HCT116 (cell line): Measurements from ENCODE around the gene TMEM86B. TPM values are rescaled to one million over a fixed set of nuclear protein-coding genes. Genes with fewer than 3 reads are reported as not detected.

ENCODE experiments used
- ATAC-seq: fragments of 200-7000 bp; cut with Tn5 transposase; 2 replicates; pipeline ENCODE4 v1.9.1; 2020; ENCODE audit warnings: mild to moderate bottlenecking, moderate library complexity
- BruUV-seq: library from RNA; stranded (reverse); fragments of 400-500 nt; replicated peaks from 2 replicates; lab custom pipeline; 2021; lab: Mats Ljungman, UMichigan
- CTCF ChIA-PET: fragments of 300-600 bp; sonication (Branson Sonifier 250); formaldehyde crosslinking; loops from one replicate; lab custom pipeline; 2021; ENCODE audit warnings: antibody characterized with exemption; lab: Charles Lee
- POLR2A ChIA-PET: fragments of 300-600, 350-600 bp; sonication (Branson Sonifier 250); formaldehyde crosslinking; loops from one replicate; lab custom pipeline; 2021; ENCODE audit warnings: antibody characterized with exemption; lab: Charles Lee
- RAD21 ChIA-PET, 2 experiments: fragments of 300-600 bp; sonication (Branson Sonifier 250); formaldehyde crosslinking; loops; one replicate each; lab custom pipeline; 2023; ENCODE audit warnings: low total read pairs in 2 of 2; ENCODE audit not compliant: uncharacterized antibody in 2 of 2, unreplicated experiment in 2 of 2, low non-redundant PET in 1 of 2; lab: Charles Lee
- DNase-seq: peaks from one replicate; pipeline ENCODE4 v3.0.0-alpha.2; 2010; ENCODE audit warnings: low read depth, low spot score
- H2AFZ ChIP-seq: fragments of 200-600 bp; shearing (Covaris generic), sonication (generic); 2 replicates; pipeline ENCODE4 v1.6.1; 2017; ENCODE audit warnings: low read depth, mixed run types, mixed read lengths, antibody characterized with exemption, low read length; ENCODE audit not compliant: poor library complexity, severe bottlenecking
- H3K27ac ChIP-seq: 2 replicates; pipeline ENCODE4 v1.5.1; 2012; ENCODE audit warnings: low read depth, low read length
- H3K27me3 ChIP-seq: fragments of 200-600 bp; sonication (generic); 2 replicates; pipeline ENCODE4 v1.6.1; 2016; ENCODE audit warnings: mixed run types, low read length, mixed read lengths; ENCODE audit not compliant: insufficient read depth
- H3K36me3 ChIP-seq, 2 experiments: fragments of 200-500 bp in 1 of 2; fragments of 200-600 bp in 1 of 2; sonication (Bioruptor generic) in 1 of 2; sonication (generic) in 1 of 2; 2 replicates each; pipeline versions ENCODE4 v1.5.1 to v1.6.1; 2014 to 2016; ENCODE audit warnings: low read length in 2 of 2, inconsistent platforms in 1 of 2, mixed read lengths in 1 of 2, mixed run types in 1 of 2; ENCODE audit not compliant: insufficient read depth in 2 of 2, control insufficient read depth in 1 of 2
- H3K4me1 ChIP-seq, 2 experiments: fragments of 200-600 bp in 1 of 2; sonication (generic) in 1 of 2; 2 replicates each; pipeline versions ENCODE4 v1.5.1 to v1.6.1; 2012 to 2017; ENCODE audit warnings: low read length in 2 of 2, inconsistent platforms in 1 of 2, mild to moderate bottlenecking in 1 of 2, mixed read lengths in 1 of 2, mixed run types in 1 of 2, moderate library complexity in 1 of 2; ENCODE audit not compliant: insufficient read depth in 2 of 2, control insufficient read depth in 1 of 2
- H3K4me2 ChIP-seq: fragments of 200-600 bp; sonication (generic); 2 replicates; pipeline ENCODE4 v1.6.1; 2017; ENCODE audit warnings: mixed run types, low read length, mixed read lengths
- H3K4me3 ChIP-seq, 2 experiments: fragments of 200-600 bp in 1 of 2; sonication (generic) in 1 of 2; replicated peaks in 1 of 2; 2 replicates each; pipeline ENCODE4 v1.5.1; 2011 to 2016; ENCODE audit warnings: low read length in 2 of 2, control low read depth in 1 of 2, low read depth in 1 of 2, mild to moderate bottlenecking in 1 of 2, mixed read lengths in 1 of 2, mixed run types in 1 of 2
- H3K79me2 ChIP-seq: fragments of 200-600 bp; sonication (generic); 2 replicates; pipeline ENCODE4 v1.6.1; 2017; ENCODE audit warnings: mild to moderate bottlenecking, mixed run types, low read length, moderate library complexity, mixed read lengths; ENCODE audit not compliant: insufficient read depth
- H3K9ac ChIP-seq: fragments of 200-600 bp; sonication (generic); 2 replicates; pipeline ENCODE4 v1.6.1; 2016; ENCODE audit warnings: low read length, mixed read lengths
- H3K9me2 ChIP-seq: fragments of 200-600 bp; sonication (generic), shearing (Covaris generic); 2 replicates; pipeline ENCODE4 v1.6.1; 2017; ENCODE audit warnings: mixed run types, mild to moderate bottlenecking, moderate library complexity; ENCODE audit not compliant: insufficient read depth
- H3K9me3 ChIP-seq, 2 experiments: fragments of 200-500 bp in 1 of 2; fragments of 200-600 bp in 1 of 2; sonication (Bioruptor generic) in 1 of 2; sonication (generic) in 1 of 2; 2 replicates each; pipeline ENCODE4 v1.6.1; 2014 to 2017; ENCODE audit warnings: low read length in 2 of 2, mixed read lengths in 2 of 2, inconsistent platforms in 1 of 2, low read depth in 1 of 2, mild to moderate bottlenecking in 1 of 2, mixed run types in 1 of 2, moderate library complexity in 1 of 2; ENCODE audit not compliant: control insufficient read depth in 1 of 2, insufficient read depth in 1 of 2
- H4K20me1 ChIP-seq: fragments of 200-600 bp; sonication (generic), shearing (Covaris generic); 2 replicates; pipeline ENCODE4 v1.6.1; 2017; ENCODE audit warnings: mixed run types, mild to moderate bottlenecking, moderate library complexity; ENCODE audit not compliant: insufficient read depth
- CBX3 ChIP-seq: IDR thresholded peaks from 2 replicates; pipeline ENCODE4 v1.6.1; 2012; ENCODE audit warnings: low read depth
- EGR1 ChIP-seq: IDR thresholded peaks from 2 replicates; pipeline ENCODE4 v1.6.1; 2012; ENCODE audit warnings: low read depth
- EZH2 ChIP-seq: fragments of 200-600 bp; sonication (generic); IDR thresholded peaks from 2 replicates; pipeline ENCODE4 v1.6.1; 2017; ENCODE audit warnings: antibody characterized with exemption, mixed run types
- EZH2phosphoT487 ChIP-seq: fragments of 200-600 bp; IDR thresholded peaks from 2 replicates; pipeline ENCODE4 v1.6.1; 2018; ENCODE audit warnings: antibody characterized with exemption, borderline replicate concordance
- FOSL1 ChIP-seq: IDR thresholded peaks from 2 replicates; pipeline ENCODE4 v1.6.1; 2012; ENCODE audit warnings: low read depth
- JUND ChIP-seq: IDR thresholded peaks from 2 replicates; pipeline ENCODE4 v1.6.1; 2012
- RAD21 ChIP-seq: IDR thresholded peaks from 2 replicates; pipeline ENCODE4 v1.6.1; 2012; ENCODE audit warnings: low read depth, mild to moderate bottlenecking
- SIN3A ChIP-seq: IDR thresholded peaks from 2 replicates; pipeline ENCODE4 v1.6.1; 2012; ENCODE audit warnings: low read depth
- SP1 ChIP-seq: IDR thresholded peaks from 2 replicates; pipeline ENCODE4 v1.6.1; 2012; ENCODE audit warnings: low read depth
- SRF ChIP-seq: IDR thresholded peaks from 2 replicates; pipeline ENCODE4 v1.6.1; 2012; ENCODE audit warnings: low read depth
- TCF7L2 ChIP-seq: IDR thresholded peaks from 2 replicates; pipeline ENCODE4 v1.7.0; 2011; ENCODE audit warnings: borderline replicate concordance, inconsistent platforms; ENCODE audit not compliant: insufficient read depth, insufficient read length; ENCODE audit errors: extremely low read depth
- ZFX ChIP-seq: fragments of 450-650 bp; IDR thresholded peaks from 2 replicates; pipeline ENCODE4 v1.6.1; 2017
- intact Hi-C: fragments of 100-400 bp; cut with micrococcal nuclease; formaldehyde crosslinking; loops from 2 replicates; pipeline ENCODE4 v1.10.0; 2022
- total RNA-seq: library from RNA; stranded (reverse); gene quantifications from one replicate; pipeline ENCODE4 v1.2.1, GENCODE V29; 2021; ENCODE audit not compliant: unreplicated experiment
- TF ChIP-seq, protein P1 (sequence below): IDR thresholded peaks from 2 replicates; pipeline ENCODE4 v1.6.1; 2011; ENCODE audit warnings: mild to moderate bottlenecking, low read length, moderate library complexity; ENCODE audit not compliant: insufficient replicate concordance; ENCODE audit errors: extremely low read depth
- TF ChIP-seq, protein P2 (sequence below), 3 experiments: fragments of 200-600 bp in 1 of 3; sonication (generic) in 1 of 3; IDR thresholded peaks in 2 of 3; conservative IDR thresholded peaks in 1 of 3; 2 replicates each; pipeline ENCODE4 v1.5.1; 2012 to 2017; ENCODE audit warnings: low read depth in 2 of 3, low read length in 2 of 3, antibody characterized with exemption in 1 of 3, borderline replicate concordance in 1 of 3, control low read depth in 1 of 3, mild to moderate bottlenecking in 1 of 3, mixed read lengths in 1 of 3, mixed run types in 1 of 3, moderate library complexity in 1 of 3; ENCODE audit not compliant: insufficient read depth in 1 of 3
- TF ChIP-seq, protein P3 (sequence below): IDR thresholded peaks from 2 replicates; pipeline ENCODE4 v1.6.1; 2012
- TF ChIP-seq, protein P4 (sequence below): IDR thresholded peaks from 2 replicates; pipeline ENCODE4 v1.6.1; 2012; ENCODE audit warnings: low read depth
- TF ChIP-seq, protein P5 (sequence below): IDR thresholded peaks from 2 replicates; pipeline ENCODE4 v1.6.1; 2012

TMEM86B gene
- total RNA-seq, 1 experiment from 2014 or later: 10.6 TPM

DNA sequence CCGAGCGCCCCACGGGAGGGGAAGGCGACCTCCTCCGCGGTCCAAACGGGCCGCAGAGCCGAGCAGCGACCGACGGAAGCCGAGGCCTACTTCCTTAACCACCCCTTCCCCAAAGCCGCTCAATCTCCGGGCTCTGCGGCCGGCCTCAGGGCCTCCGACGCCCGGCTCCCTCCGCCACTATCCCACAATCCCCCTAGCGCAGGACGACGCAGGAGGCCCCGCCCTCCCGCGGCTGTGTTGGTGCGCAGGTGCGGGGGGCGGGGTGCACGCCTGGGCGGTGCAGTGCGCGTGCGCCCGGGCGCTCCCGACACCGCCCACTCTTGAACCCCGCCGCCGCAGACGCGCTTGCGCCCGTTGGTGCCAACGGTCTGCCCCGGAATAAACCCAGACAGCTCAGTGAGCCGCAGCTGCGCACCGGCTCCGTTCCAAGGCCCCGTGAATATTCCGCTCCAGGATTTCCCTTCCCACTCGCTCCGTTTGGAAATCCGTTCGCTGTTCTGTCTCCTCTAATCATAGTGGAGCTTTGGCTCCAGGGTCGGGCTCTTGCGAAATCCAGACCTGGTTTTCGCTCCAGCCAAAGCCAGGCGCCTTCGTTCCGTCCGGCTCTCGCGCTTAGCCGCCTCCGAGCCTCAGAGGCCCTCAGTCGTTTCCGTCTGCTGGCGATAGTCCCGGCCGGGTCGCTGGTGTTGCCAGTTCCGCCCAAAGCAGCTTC is 30.4 kb upstream of the TMEM86B start, which contains the start of gene PPP6R1:
Gene PPP6R1, minus strand, starts transcription at position 190 of the 712 bp plus-strand sequence. CDS start 11,914 bp downstream, outside the sequence.
- BruUV-seq: no TSS peak
- intact Hi-C loops: loop anchor here (1.0 to 5.0 kb wide), 3 partner anchors 43 to 92 kb away; partner anchors contain the start of gene DNAAF3
- CTCF ChIA-PET: interaction anchor here (0.7 to 1.9 kb wide), 5 partner anchors 13 to 245 kb away, joined by 3 to 8 read pairs (median 3); partner anchors contain the start of gene DNAAF3
- peak; percentile 100 for TF ChIP-seq SP1
- TF ChIP-seq EZH2: no peak
- TF ChIP-seq, protein P1, sequence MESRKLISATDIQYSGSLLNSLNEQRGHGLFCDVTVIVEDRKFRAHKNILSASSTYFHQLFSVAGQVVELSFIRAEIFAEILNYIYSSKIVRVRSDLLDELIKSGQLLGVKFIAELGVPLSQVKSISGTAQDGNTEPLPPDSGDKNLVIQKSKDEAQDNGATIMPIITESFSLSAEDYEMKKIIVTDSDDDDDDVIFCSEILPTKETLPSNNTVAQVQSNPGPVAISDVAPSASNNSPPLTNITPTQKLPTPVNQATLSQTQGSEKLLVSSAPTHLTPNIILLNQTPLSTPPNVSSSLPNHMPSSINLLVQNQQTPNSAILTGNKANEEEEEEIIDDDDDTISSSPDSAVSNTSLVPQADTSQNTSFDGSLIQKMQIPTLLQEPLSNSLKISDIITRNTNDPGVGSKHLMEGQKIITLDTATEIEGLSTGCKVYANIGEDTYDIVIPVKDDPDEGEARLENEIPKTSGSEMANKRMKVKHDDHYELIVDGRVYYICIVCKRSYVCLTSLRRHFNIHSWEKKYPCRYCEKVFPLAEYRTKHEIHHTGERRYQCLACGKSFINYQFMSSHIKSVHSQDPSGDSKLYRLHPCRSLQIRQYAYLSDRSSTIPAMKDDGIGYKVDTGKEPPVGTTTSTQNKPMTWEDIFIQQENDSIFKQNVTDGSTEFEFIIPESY: peak; percentile 78
- TF ChIP-seq RAD21: no peak; the same call in 1 of the 2 replicates
- TF ChIP-seq, protein P2, sequence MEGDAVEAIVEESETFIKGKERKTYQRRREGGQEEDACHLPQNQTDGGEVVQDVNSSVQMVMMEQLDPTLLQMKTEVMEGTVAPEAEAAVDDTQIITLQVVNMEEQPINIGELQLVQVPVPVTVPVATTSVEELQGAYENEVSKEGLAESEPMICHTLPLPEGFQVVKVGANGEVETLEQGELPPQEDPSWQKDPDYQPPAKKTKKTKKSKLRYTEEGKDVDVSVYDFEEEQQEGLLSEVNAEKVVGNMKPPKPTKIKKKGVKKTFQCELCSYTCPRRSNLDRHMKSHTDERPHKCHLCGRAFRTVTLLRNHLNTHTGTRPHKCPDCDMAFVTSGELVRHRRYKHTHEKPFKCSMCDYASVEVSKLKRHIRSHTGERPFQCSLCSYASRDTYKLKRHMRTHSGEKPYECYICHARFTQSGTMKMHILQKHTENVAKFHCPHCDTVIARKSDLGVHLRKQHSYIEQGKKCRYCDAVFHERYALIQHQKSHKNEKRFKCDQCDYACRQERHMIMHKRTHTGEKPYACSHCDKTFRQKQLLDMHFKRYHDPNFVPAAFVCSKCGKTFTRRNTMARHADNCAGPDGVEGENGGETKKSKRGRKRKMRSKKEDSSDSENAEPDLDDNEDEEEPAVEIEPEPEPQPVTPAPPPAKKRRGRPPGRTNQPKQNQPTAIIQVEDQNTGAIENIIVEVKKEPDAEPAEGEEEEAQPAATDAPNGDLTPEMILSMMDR (IDR thresholded peaks at IDR 0.05 in 2 of 3, conservative IDR thresholded peaks at IDR 0.05 in 1 of 3; ENCODE audit: borderline replicate concordance in 1 of 3, insufficient read depth in 1 of 3, low read depth in 2 of 3, low read length in 2 of 3): no peak
- TF ChIP-seq FOSL1: peak; percentile 49; the same call in 1 of the 2 replicates
- peak; percentile 98 for TF ChIP-seq SIN3A
- TF ChIP-seq JUND: peak; percentile 98
- TF ChIP-seq, protein P3, sequence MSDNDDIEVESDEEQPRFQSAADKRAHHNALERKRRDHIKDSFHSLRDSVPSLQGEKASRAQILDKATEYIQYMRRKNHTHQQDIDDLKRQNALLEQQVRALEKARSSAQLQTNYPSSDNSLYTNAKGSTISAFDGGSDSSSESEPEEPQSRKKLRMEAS: peak; percentile 88
- TF ChIP-seq CBX3: peak; percentile 97
- TF ChIP-seq EZH2phosphoT487: no peak
- TF ChIP-seq, protein P4, sequence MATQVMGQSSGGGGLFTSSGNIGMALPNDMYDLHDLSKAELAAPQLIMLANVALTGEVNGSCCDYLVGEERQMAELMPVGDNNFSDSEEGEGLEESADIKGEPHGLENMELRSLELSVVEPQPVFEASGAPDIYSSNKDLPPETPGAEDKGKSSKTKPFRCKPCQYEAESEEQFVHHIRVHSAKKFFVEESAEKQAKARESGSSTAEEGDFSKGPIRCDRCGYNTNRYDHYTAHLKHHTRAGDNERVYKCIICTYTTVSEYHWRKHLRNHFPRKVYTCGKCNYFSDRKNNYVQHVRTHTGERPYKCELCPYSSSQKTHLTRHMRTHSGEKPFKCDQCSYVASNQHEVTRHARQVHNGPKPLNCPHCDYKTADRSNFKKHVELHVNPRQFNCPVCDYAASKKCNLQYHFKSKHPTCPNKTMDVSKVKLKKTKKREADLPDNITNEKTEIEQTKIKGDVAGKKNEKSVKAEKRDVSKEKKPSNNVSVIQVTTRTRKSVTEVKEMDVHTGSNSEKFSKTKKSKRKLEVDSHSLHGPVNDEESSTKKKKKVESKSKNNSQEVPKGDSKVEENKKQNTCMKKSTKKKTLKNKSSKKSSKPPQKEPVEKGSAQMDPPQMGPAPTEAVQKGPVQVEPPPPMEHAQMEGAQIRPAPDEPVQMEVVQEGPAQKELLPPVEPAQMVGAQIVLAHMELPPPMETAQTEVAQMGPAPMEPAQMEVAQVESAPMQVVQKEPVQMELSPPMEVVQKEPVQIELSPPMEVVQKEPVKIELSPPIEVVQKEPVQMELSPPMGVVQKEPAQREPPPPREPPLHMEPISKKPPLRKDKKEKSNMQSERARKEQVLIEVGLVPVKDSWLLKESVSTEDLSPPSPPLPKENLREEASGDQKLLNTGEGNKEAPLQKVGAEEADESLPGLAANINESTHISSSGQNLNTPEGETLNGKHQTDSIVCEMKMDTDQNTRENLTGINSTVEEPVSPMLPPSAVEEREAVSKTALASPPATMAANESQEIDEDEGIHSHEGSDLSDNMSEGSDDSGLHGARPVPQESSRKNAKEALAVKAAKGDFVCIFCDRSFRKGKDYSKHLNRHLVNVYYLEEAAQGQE: no peak
- peak; percentile 64; the same call in 1 of the 2 replicates for TF ChIP-seq SRF
- peak; percentile 86 for TF ChIP-seq EGR1
- TF ChIP-seq ZFX: peak; percentile 89; the same call in 1 of the 2 replicates
- TF ChIP-seq TCF7L2: peak; percentile 72
- TF ChIP-seq, protein P5, sequence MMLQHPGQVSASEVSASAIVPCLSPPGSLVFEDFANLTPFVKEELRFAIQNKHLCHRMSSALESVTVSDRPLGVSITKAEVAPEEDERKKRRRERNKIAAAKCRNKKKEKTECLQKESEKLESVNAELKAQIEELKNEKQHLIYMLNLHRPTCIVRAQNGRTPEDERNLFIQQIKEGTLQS: no peak; the same call in 1 of the 2 replicates

More for the DNA sequence above, 30.4 kb upstream of the TMEM86B start, which contains the start of gene PPP6R1:
- peaks cover 0 to 13% of the 10 kb centered on the region in 2 experiments; a peak in 3 of 4 replicates for H3K36me3 ChIP-seq
- ChIA-PET RAD21 (interaction anchor here in 1 of 2 experiments (1.1 to 1.4 kb wide), 3 partner anchors 43 to 159 kb away, joined by 3 to 8 read pairs (median 4); partner anchors contain the start of gene TMEM238), POLR2A (interaction anchor here (0.5 to 2.5 kb wide), 13 partner anchors 10 to 789 kb away, joined by 3 to 45 read pairs (median 5); partner anchors contain the start of genes HSPBP1, KMT5C, PTPRH and TMEM238)
- DNase-seq (peak; percentile 99), ATAC-seq (peak; percentile 88)
- peak within 1 kb of the TSS; percentile 79 for H3K27ac ChIP-seq
- peak within 1 kb of the TSS; percentile 96 for H3K9ac ChIP-seq
- H3K27me3 ChIP-seq: no peaks in the 10 kb centered on the region
- peaks cover 20 to 41% of the 10 kb centered on the region in 2 experiments for H3K4me1 ChIP-seq
- no peaks in the 10 kb centered on the region for H3K9me3 ChIP-seq
- H2AFZ ChIP-seq: no peak within 1 kb of the TSS
- no peaks in the 10 kb centered on the region for H4K20me1 ChIP-seq
- H3K4me2 ChIP-seq: peak within 1 kb of the TSS; percentile 98
- peak within 1 kb of the TSS; percentile 89 to 96 for H3K4me3 ChIP-seq
- H3K79me2 ChIP-seq: peaks cover 48% of the 10 kb centered on the region
- no peaks in the 10 kb centered on the region for H3K9me2 ChIP-seq
